A673 (cell line): ENCODE measurements around the gene GOLGA8B.

ENCODE experiments used
- CTCF ChIP-seq: fragments of 300-800, 200-600 bp; sonication (generic); conservative IDR thresholded peaks from 2 replicates; pipeline ENCODE4 v1.5.1; 2017; ENCODE audit warnings: low read depth, mild to moderate bottlenecking, antibody characterized with exemption, low read length, moderate library complexity, mixed read lengths
- EZH2 ChIP-seq: fragments of 200-600 bp; sonication (generic); IDR thresholded peaks from 2 replicates; pipeline ENCODE4 v1.6.1; 2017; ENCODE audit warnings: borderline replicate concordance, low read depth, mild to moderate bottlenecking, mixed read lengths, antibody characterized with exemption, low read length; ENCODE audit not compliant: poor library complexity, severe bottlenecking

DNA sequence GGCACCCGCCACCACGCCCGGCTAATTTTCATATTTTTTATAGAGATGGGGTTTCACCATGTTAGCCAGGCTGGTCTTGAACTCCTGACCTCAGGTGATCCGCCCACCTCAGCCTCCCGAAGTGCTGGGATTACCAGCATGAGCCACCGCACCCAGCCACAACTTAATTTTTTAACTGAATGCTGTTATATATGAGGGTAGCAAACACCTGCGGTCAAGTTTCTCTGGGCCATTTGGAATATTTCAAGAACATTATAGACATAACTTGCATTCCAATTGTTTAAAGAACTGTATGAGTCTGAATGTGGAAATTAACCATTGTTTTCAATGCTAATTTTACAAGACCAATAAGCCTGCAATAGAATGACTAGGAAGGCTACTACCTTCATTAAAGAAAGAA is 35.7 kb upstream of the GOLGA8B start:
- TF ChIP-seq CTCF (no peak), EZH2 (no peak)
